ENCODE results near the gene MAD1L1.

- TF ChIP-seq CTCF (conservative IDR thresholded peaks at IDR 0.05; ENCODE audit: low read length) (no peak), EZH2phosphoT487 (IDR thresholded peaks at IDR 0.05; ENCODE audit: borderline replicate concordance, low read depth, low read length) (no peak)
These were observed 106.1 kb downstream of the MAD1L1 start for GRCh38 chr7:2126621-2127020.

Data from OCI-LY7 (cell line).